Measurements from ENCODE around the gene LARGE1.

- TF ChIP-seq POLR2A (IDR thresholded peaks at IDR 0.05) (no peak), CTCF (IDR thresholded peaks at IDR 0.05) (no peak)
Measured at GRCh38 chr22:33302549-33302948, 617.7 kb downstream of the LARGE1 start.
